ENCODE results near the gene PRICKLE4. TPM values are rescaled to one million over a fixed set of nuclear protein-coding genes. Genes with fewer than 3 reads are reported as not detected.

PRICKLE4 gene, protein sequence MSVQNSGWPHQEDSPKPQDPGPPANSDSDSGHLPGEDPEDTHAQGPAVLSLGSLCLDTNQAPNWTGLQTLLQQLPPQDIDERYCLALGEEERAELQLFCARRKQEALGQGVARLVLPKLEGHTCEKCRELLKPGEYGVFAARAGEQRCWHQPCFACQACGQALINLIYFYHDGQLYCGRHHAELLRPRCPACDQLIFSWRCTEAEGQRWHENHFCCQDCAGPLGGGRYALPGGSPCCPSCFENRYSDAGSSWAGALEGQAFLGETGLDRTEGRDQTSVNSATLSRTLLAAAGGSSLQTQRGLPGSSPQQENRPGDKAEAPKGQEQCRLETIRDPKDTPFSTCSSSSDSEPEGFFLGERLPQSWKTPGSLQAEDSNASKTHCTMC
- total RNA-seq: 1 to 10 TPM; 6.9 TPM
- 1 to 10 TPM; 2.9 to 4.1 TPM for polyA plus RNA-seq
- long read RNA-seq, donor 1, partial matches to known transcripts: 0 of 1 reads
- long read RNA-seq, donor 1, other reads (novel, unspliced or antisense): 0 of 1 reads
- long read RNA-seq, donor 2: 0 reads
- long read RNA-seq, donor 3: 0 reads
- long read RNA-seq, donor 4: 0 reads
- long read RNA-seq, donor 5, partial matches to known transcripts: 0 of 1 reads
- long read RNA-seq, donor 5, other reads (novel, unspliced or antisense): 0 of 1 reads

DNA sequence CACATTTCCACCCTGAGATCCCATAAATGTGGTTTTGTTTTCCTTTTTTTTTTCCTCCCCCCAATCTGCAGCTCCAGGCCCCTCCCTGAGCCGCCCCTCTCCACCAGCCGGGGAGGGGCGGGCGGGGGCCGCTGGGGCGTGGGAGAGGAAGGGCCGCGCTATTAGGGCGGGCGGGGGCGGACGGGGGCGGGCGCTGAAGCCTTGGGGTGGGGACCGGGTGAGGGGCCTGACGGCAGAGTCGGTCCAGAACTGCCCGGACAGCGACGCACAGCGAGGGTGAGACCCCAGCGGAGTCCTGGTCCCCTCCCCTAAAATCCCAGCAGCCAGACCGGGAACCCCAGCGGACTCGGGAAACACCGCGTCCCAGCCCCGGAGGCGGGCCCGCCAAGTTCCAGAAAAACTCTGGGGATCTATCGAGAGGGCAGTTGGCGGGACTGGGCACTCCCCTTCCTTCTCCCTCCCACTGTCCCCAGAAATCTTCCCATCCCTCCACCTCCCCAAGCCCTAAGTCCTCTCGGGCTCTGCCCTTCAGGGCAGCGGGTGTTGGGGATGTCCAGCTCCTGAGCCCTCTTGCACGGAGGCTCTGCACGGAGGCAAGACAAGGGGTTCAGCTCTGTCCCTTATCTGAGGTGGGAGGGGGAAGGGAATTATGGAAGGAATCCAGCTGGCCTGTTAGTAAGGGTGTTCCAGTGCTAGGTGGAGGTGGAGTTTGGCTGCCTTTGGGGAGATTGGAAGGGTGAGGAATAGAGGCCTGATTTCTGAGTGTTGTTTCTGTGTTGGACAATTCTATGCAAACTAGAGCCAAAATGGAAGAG, at the start of gene PRICKLE4:
Gene PRICKLE4 (plus strand): TSS at position 232 of the 815 bp plus-strand sequence. CDS start 2,692 bp downstream, outside the sequence.
- WGBS, 2 donors: 1% methylated on average over 35 to 36 of the region's 36 CpGs
- Histone ChIP-seq H3K36me3 (ENCODE audit: control insufficient read depth in 4 of 4, insufficient read depth in 4 of 4, low read length in 4 of 4) (peaks cover 0 to 9% (median 4%) of the 10 kb centered on the region in 4 donors), H3K4me1 (ENCODE audit: control insufficient read depth in 5 of 5, insufficient read depth in 5 of 5, low read length in 5 of 5) (peaks cover under 1 to 32% (median 18%) of the 10 kb centered on the region in 5 donors), H3K9me3 (ENCODE audit: control insufficient read depth in 4 of 4, insufficient read depth in 3 of 4, low read length in 3 of 4) (no peaks in the 10 kb centered on the region), H3K27me3 (ENCODE audit: control insufficient read depth in 3 of 3, insufficient read depth in 3 of 3, low read length in 2 of 3) (no peaks in the 10 kb centered on the region), H3K4me3 (peak within 1 kb of the TSS; percentile 44), H3K9ac (ENCODE audit: insufficient read depth in 1 of 2, low read length in 2 of 2) (no peak within 1 kb of the TSS), H3K27ac (ENCODE audit: low read depth in 1 of 2, low read length in 1 of 2) (peak within 1 kb of the TSS; percentile 58 to 88)
- peak; percentile 7 for ATAC-seq (ENCODE audit: insufficient read depth, low FRiP score)
- TF ChIP-seq, protein P1, sequence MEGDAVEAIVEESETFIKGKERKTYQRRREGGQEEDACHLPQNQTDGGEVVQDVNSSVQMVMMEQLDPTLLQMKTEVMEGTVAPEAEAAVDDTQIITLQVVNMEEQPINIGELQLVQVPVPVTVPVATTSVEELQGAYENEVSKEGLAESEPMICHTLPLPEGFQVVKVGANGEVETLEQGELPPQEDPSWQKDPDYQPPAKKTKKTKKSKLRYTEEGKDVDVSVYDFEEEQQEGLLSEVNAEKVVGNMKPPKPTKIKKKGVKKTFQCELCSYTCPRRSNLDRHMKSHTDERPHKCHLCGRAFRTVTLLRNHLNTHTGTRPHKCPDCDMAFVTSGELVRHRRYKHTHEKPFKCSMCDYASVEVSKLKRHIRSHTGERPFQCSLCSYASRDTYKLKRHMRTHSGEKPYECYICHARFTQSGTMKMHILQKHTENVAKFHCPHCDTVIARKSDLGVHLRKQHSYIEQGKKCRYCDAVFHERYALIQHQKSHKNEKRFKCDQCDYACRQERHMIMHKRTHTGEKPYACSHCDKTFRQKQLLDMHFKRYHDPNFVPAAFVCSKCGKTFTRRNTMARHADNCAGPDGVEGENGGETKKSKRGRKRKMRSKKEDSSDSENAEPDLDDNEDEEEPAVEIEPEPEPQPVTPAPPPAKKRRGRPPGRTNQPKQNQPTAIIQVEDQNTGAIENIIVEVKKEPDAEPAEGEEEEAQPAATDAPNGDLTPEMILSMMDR (IDR thresholded peaks at IDR 0.05; ENCODE audit: control extremely low read depth, extremely low read depth): no peak
- DNase-seq: peak; percentile 51 to 76 (median 57)

DNA sequence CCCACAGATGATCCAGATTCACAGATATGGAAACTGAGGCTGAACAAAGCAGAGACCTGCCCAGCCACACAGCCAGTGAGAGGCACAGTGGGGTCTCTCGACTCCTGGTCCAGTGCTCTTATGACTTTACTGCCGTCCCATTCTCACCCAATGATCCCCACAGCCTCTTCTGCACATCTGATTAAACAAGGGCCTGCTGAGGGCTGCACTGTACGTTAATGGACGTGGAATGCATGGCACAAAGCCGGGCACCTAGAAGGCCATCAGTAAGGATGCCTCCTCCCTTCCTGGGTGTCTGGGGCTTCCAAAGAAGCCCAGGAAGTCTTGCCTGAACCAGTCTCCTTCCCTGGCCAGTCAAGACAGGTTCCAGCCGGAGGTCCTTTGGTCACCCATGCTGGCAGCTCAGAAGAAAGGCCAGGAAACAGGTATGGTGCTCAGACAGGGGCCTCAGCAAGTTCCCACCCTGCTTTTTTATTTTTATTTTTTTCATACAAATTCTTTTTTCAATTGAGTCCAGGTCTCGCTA, 49.0 kb upstream of the PRICKLE4 start:
- Histone ChIP-seq H3K4me1 (ENCODE audit: control insufficient read depth in 5 of 5, insufficient read depth in 5 of 5, low read length in 5 of 5) (peaks cover 0 to 33% (median 14%) of the 10 kb centered on the region in 5 donors), H3K36me3 (ENCODE audit: control insufficient read depth in 4 of 4, insufficient read depth in 4 of 4, low read length in 4 of 4) (peaks cover 0 to 2% (median 0%) of the 10 kb centered on the region in 4 donors), H3K27ac (ENCODE audit: low read depth in 1 of 2, low read length in 1 of 2) (no peak overlapping the region), H3K27me3 (ENCODE audit: control insufficient read depth in 3 of 3, insufficient read depth in 3 of 3, low read length in 2 of 3) (no peaks in the 10 kb centered on the region), H3K4me3 (no peak overlapping the region), H3K9me3 (ENCODE audit: control insufficient read depth in 4 of 4, insufficient read depth in 3 of 4, low read length in 3 of 4) (no peaks in the 10 kb centered on the region), H3K9ac (ENCODE audit: insufficient read depth in 1 of 2, low read length in 2 of 2) (no peak overlapping the region)
- no peak for ATAC-seq (ENCODE audit: insufficient read depth, low FRiP score)
- TF ChIP-seq, protein P1 (IDR thresholded peaks at IDR 0.05; ENCODE audit: control extremely low read depth, extremely low read depth): no peak
- WGBS, 2 donors: 92 to 94% methylated on average over 7 of the region's 7 CpGs
- DNase-seq: no peak

DNA sequence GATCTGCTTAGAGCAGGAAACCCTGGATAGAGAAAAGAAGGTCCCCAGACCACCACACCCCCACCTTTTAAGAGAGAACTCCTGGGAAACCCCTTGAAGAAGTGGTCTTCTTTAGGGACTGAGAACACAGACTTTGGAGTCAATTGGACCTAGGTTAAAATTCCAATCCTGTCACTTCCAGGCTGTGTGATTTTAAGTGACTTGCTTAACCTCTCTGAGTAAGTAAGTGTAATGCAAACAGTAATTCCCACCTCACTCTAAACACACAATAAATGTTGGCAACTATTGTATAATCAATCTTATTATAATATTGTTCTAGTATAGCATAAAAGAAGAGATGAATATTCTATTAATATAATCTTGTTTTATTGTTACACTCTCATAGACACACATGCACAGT, 48.4 kb upstream of the PRICKLE4 start:
- ATAC-seq (ENCODE audit: insufficient read depth, low FRiP score) (no peak), DNase-seq (no peak)
- Histone ChIP-seq H3K36me3 (ENCODE audit: control insufficient read depth in 4 of 4, insufficient read depth in 4 of 4, low read length in 4 of 4) (peaks cover 0 to 2% (median 0%) of the 10 kb centered on the region in 4 donors), H3K4me1 (ENCODE audit: control insufficient read depth in 5 of 5, insufficient read depth in 5 of 5, low read length in 5 of 5) (peaks cover 0 to 30% (median 14%) of the 10 kb centered on the region in 5 donors), H3K27ac (ENCODE audit: low read depth in 1 of 2, low read length in 1 of 2) (no peak overlapping the region), H3K9ac (ENCODE audit: insufficient read depth in 1 of 2, low read length in 2 of 2) (no peak overlapping the region), H3K27me3 (ENCODE audit: control insufficient read depth in 3 of 3, insufficient read depth in 3 of 3, low read length in 2 of 3) (no peaks in the 10 kb centered on the region), H3K9me3 (ENCODE audit: control insufficient read depth in 4 of 4, insufficient read depth in 3 of 4, low read length in 3 of 4) (no peaks in the 10 kb centered on the region), H3K4me3 (no peak overlapping the region)
- TF ChIP-seq, protein P1 (IDR thresholded peaks at IDR 0.05; ENCODE audit: control extremely low read depth, extremely low read depth): no peak

Data from lung (tissue), 16 donors.